Thyroid gland (tissue), 4 donors: ENCODE measurements around the gene CREB5.

Experiments used
- POLR2A ChIP-seq, 2 donors: fragments of 450-650 bp; IDR thresholded peaks; one replicate each; pipeline ENCODE4 v1.6.1; 2017; ENCODE audit warnings: antibody characterized with exemption in 2 of 2, mild to moderate bottlenecking in 2 of 2, moderate library complexity in 1 of 2
- TF ChIP-seq, protein P1 (sequence below), 6 experiments: fragments of 200-600 bp in 3 of 6; fragments of 450-650 bp in 3 of 6; sonication (generic) in 3 of 6; IDR thresholded peaks; one replicate each; pipeline ENCODE4 v1.5.1; 2016 to 2019; ENCODE audit warnings: antibody characterized with exemption in 6 of 6, mild to moderate bottlenecking in 2 of 6, inconsistent platforms in 1 of 6, moderate library complexity in 1 of 6

GRCh38 chr7:28581351-28581750 lies 169.0 kb downstream of the CREB5 start:
- TF ChIP-seq, protein P1, sequence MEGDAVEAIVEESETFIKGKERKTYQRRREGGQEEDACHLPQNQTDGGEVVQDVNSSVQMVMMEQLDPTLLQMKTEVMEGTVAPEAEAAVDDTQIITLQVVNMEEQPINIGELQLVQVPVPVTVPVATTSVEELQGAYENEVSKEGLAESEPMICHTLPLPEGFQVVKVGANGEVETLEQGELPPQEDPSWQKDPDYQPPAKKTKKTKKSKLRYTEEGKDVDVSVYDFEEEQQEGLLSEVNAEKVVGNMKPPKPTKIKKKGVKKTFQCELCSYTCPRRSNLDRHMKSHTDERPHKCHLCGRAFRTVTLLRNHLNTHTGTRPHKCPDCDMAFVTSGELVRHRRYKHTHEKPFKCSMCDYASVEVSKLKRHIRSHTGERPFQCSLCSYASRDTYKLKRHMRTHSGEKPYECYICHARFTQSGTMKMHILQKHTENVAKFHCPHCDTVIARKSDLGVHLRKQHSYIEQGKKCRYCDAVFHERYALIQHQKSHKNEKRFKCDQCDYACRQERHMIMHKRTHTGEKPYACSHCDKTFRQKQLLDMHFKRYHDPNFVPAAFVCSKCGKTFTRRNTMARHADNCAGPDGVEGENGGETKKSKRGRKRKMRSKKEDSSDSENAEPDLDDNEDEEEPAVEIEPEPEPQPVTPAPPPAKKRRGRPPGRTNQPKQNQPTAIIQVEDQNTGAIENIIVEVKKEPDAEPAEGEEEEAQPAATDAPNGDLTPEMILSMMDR (IDR thresholded peaks at IDR 0.05): no peak
- no peak for TF ChIP-seq POLR2A (IDR thresholded peaks at IDR 0.05)
